Gastroesophageal sphincter (tissue), 4 donors: ENCODE results near the gene TBC1D5. TPM values are rescaled to one million over a fixed set of nuclear protein-coding genes. Genes with fewer than 3 reads are reported as not detected.

Experiments
- ATAC-seq: fragments of 150-250 bp; one replicate; pipeline ENCODE4 v1.9.1; 2016; ENCODE audit warnings: mild to moderate bottlenecking, moderate library complexity
- H3K27ac ChIP-seq, 4 donors: fragments of 200-600 bp; sonication (generic) in 3 of 4; 1 replicate in 3 of 4; 2 replicates in 1 of 4; pipeline ENCODE4 v1.5.1; 2016 to 2019
- H3K27me3 ChIP-seq: fragments of 200-600 bp; sonication (generic); one replicate; pipeline ENCODE4 v1.5.1; 2019
- H3K36me3 ChIP-seq, 2 donors: fragments of 200-600 bp; sonication (generic); one replicate each; pipeline ENCODE4 v1.5.1; 2019; ENCODE audit warnings: control low read depth in 1 of 2
- H3K4me1 ChIP-seq, 3 donors: fragments of 200-600 bp; sonication (generic); 1 replicate in 2 of 3; 2 replicates in 1 of 3; pipeline ENCODE4 v1.5.1; 2016 to 2019; ENCODE audit warnings: control low read depth in 2 of 3
- H3K4me3 ChIP-seq, 2 donors: fragments of 200-600 bp; sonication (generic); one replicate each; pipeline ENCODE4 v1.5.1; 2019; ENCODE audit warnings: mild to moderate bottlenecking in 1 of 2, moderate library complexity in 1 of 2
- H3K9me3 ChIP-seq, 3 donors: fragments of 200-600 bp; sonication (generic); one replicate each; pipeline ENCODE4 v1.5.1; 2017 to 2019; ENCODE audit warnings: control low read depth in 2 of 3
- CTCF ChIP-seq, 4 experiments: fragments of 200-600 bp in 2 of 4; fragments of 450-650 bp in 2 of 4; sonication (generic) in 1 of 4; IDR thresholded peaks; one replicate each; pipeline ENCODE4 v1.5.1; 2017 to 2019; ENCODE audit warnings: antibody characterized with exemption in 4 of 4, mild to moderate bottlenecking in 2 of 4, moderate library complexity in 2 of 4
- EP300 ChIP-seq: sonication (generic); formaldehyde crosslinking; IDR thresholded peaks from one replicate; pipeline ENCODE4 v1.6.1; 2017; ENCODE audit warnings: antibody characterized with exemption, mild to moderate bottlenecking
- POLR2A ChIP-seq, 2 donors: fragments of 450-650 bp; IDR thresholded peaks; one replicate each; pipeline ENCODE4 v1.6.1; 2017; ENCODE audit warnings: antibody characterized with exemption in 2 of 2, mild to moderate bottlenecking in 2 of 2, moderate library complexity in 1 of 2
- POLR2AphosphoS5 ChIP-seq: sonication (generic); formaldehyde crosslinking; IDR thresholded peaks from one replicate; pipeline ENCODE4 v1.6.1; 2017; ENCODE audit warnings: antibody characterized with exemption
- WGBS, 2 donors: methylation state at CpG; one replicate each; pipeline ENCODE4 v1.1.5; 2018; ENCODE audit warnings: low coverage in 1 of 2; 5-methylcytosine and 5-hydroxymethylcytosine counted together
- total RNA-seq, 4 donors: library from RNA; depleted of rRNA; stranded (reverse); fragments of >200 nt; gene quantifications; one replicate each; pipeline ENCODE4 v1.1.0, GENCODE V29; 2016

The TBC1D5 gene
- total RNA-seq, 4 donors from 2014 or later = 59.5 to 66.6 (median 61.6) TPM

GRCh38 chr3:17261627-17262369 is 480.6 kb downstream of the TBC1D5 start:
- WGBS, 2 donors = 95 to 100% methylated on average over 2 of the region's 3 CpGs
- Histone ChIP-seq H3K27ac (no peak overlapping the region), H3K4me3 (no peak overlapping the region), H3K27me3 (no peaks in the 10 kb centered on the region), H3K36me3 (no peaks in the 10 kb centered on the region), H3K9me3 (no peaks in the 10 kb centered on the region), H3K4me1 (no peaks in the 10 kb centered on the region)
- TF ChIP-seq POLR2AphosphoS5 (no peak), EP300 (no peak), POLR2A (IDR thresholded peaks at IDR 0.05) (no peak), CTCF (IDR thresholded peaks at IDR 0.05) (no peak)
- no peak for ATAC-seq

- ATAC-seq = no peak
- H3K4me1 ChIP-seq = no peaks in the 10 kb centered on the region
- H3K4me3 ChIP-seq = no peak overlapping the region
- H3K27ac ChIP-seq = no peak overlapping the region
- no peaks in the 10 kb centered on the region for H3K9me3 ChIP-seq
- no peak for TF ChIP-seq POLR2A (IDR thresholded peaks at IDR 0.05)
- H3K36me3 ChIP-seq = no peaks in the 10 kb centered on the region
- H3K27me3 ChIP-seq = no peaks in the 10 kb centered on the region
These were observed 482.2 kb downstream of the TBC1D5 start for GRCh38 chr3:17260257-17260656.

GRCh38 chr3:17259685-17260084 is 482.7 kb downstream of the TBC1D5 start:
- Histone ChIP-seq H3K27ac (no peak overlapping the region), H3K4me3 (no peak overlapping the region), H3K9me3 (no peaks in the 10 kb centered on the region), H3K4me1 (no peaks in the 10 kb centered on the region), H3K36me3 (no peaks in the 10 kb centered on the region), H3K27me3 (no peaks in the 10 kb centered on the region)
- 85 to 87% methylated on average over 5 of the region's 5 CpGs for WGBS, 2 donors
- TF ChIP-seq CTCF (IDR thresholded peaks at IDR 0.05) (no peak), POLR2AphosphoS5 (no peak), EP300 (no peak), POLR2A (IDR thresholded peaks at IDR 0.05) (no peak)
- no peak for ATAC-seq

- no peak overlapping the region for H3K4me3 ChIP-seq
- ATAC-seq = no peak
- no peaks in the 10 kb centered on the region for H3K9me3 ChIP-seq
- H3K4me1 ChIP-seq = no peaks in the 10 kb centered on the region
- H3K36me3 ChIP-seq = no peaks in the 10 kb centered on the region
- H3K27me3 ChIP-seq = no peaks in the 10 kb centered on the region
- TF ChIP-seq CTCF (IDR thresholded peaks at IDR 0.05) (peak; percentile 56 to 72 (median 64)), POLR2A (IDR thresholded peaks at IDR 0.05) (no peak)
- WGBS, 2 donors = 17 to 24% methylated on average over 3 of the region's 3 CpGs
- no peak overlapping the region for H3K27ac ChIP-seq
These were observed 483.5 kb downstream of the TBC1D5 start for GRCh38 chr3:17258823-17259436.

- no peak for ATAC-seq
- Histone ChIP-seq H3K27me3 (no peaks in the 10 kb centered on the region), H3K27ac (no peak overlapping the region), H3K4me3 (no peak overlapping the region), H3K4me1 (no peaks in the 10 kb centered on the region), H3K9me3 (no peaks in the 10 kb centered on the region), H3K36me3 (no peaks in the 10 kb centered on the region)
- no peak for TF ChIP-seq POLR2A (IDR thresholded peaks at IDR 0.05)
- no peak for TF ChIP-seq POLR2AphosphoS5
- TF ChIP-seq EP300 = no peak
- TF ChIP-seq CTCF (IDR thresholded peaks at IDR 0.05) = no peak
These were observed 485.2 kb downstream of the TBC1D5 start for GRCh38 chr3:17257269-17257668.
